Right cardiac atrium (tissue), 5 donors: ENCODE measurements around the gene CYTIP. TPM values are rescaled to one million over a fixed set of nuclear protein-coding genes. Genes with fewer than 3 reads are reported as not detected.
A peak's percentile ranks its signal among the peaks of the same experiment; 100 is the strongest.
"Not testable (repeated sequence)": the region's sequence is repeated elsewhere in the genome, so short reads cannot be mapped to it uniquely, and the experiment has no call there.

Experiments used
- ATAC-seq, 2 donors: fragments of 200-7000 bp; cut with Tn5 transposase; one replicate each; pipeline versions ENCODE4 v1.8.0 to v1.9.1; 2020; ENCODE audit warnings: moderate library complexity in 2 of 2, mild to moderate bottlenecking in 1 of 2
- DNase-seq, 3 donors: peaks; one replicate each; pipeline ENCODE4 v3.0.0-alpha.2; 2020
- H3K27ac ChIP-seq: one replicate; pipeline ENCODE4 v1.5.1; 2013; ENCODE audit warnings: mild to moderate bottlenecking, low read length, control low read depth, moderate library complexity
- H3K27me3 ChIP-seq: one replicate; pipeline ENCODE4 v1.6.1; 2013; ENCODE audit not compliant: control insufficient read depth, insufficient read depth
- H3K4me1 ChIP-seq: one replicate; pipeline ENCODE4 v1.6.1; 2013; ENCODE audit warnings: low read length; ENCODE audit not compliant: control insufficient read depth, insufficient read depth
- H3K4me3 ChIP-seq: one replicate; pipeline ENCODE4 v1.5.1; 2013; ENCODE audit warnings: low read length, control low read depth
- H3K9me3 ChIP-seq: one replicate; pipeline ENCODE4 v1.6.1; 2013; ENCODE audit warnings: low read length; ENCODE audit not compliant: control insufficient read depth
- WGBS: extraction: QIAGEN DNeasy Blood & Tissue Kit; methylation state at CpG from one replicate; pipeline ENCODE4 v1.1.7; 2013; 5-methylcytosine and 5-hydroxymethylcytosine counted together
- intact Hi-C, 4 donors: fragments of 100-400 bp; cut with DNase I; formaldehyde crosslinking; loops; one replicate each; pipeline versions ENCODE4 v1.11.0 to v1.14.0; 2022 to 2023
- polyA plus RNA-seq: library from polyadenylated mRNA; stranded (reverse); fragments of 200-250 nt; gene quantifications from one replicate; pipeline ENCODE4 v1.2.3, GENCODE V29; 2013
- total RNA-seq, 4 donors: library from RNA; stranded (reverse); fragmentation: NEBNext Ultra II Directional; extraction: Animal tissue kit (Norgen Biotek cat#: 25700); gene quantifications; one replicate each; pipeline ENCODE4 v1.2.1, GENCODE V29; 2021
- donor health status: healthy with polysubstance abuse.
- donor health status: DM: no; HTN: yes; CAD: no.
- donor health status: DM: no; HTN: no; CAD: no.
- donor health status: DM: no; HTN: yes; CAD: no; lungs with severe emphysema.
- donor health status: DM: yes; HTN: yes; CAD: no.

CYTIP gene
- total and polyA plus RNA-seq, 5 donors, result 1.3 to 4.2 (median 2.6) TPM

- no peaks in the 10 kb centered on the region for H3K9me3 ChIP-seq
- DNase-seq, result no peak
- no peak overlapping the region for H3K27ac ChIP-seq
- no peak overlapping the region for H3K4me3 ChIP-seq
- H3K27me3 ChIP-seq, result no peaks in the 10 kb centered on the region
- intact Hi-C loops, result no loop called here
- H3K4me1 ChIP-seq, result peaks cover 2% of the 10 kb centered on the region
- WGBS, result 53% methylated on average over 2 of the region's 2 CpGs
- no peak for ATAC-seq
These were observed 22.5 kb downstream of the CYTIP start for GRCh38 chr2:157421331-157421944.

GRCh38 chr2:157420771-157421323 lies 23.0 kb downstream of the CYTIP start:
- 67% methylated on average over 4 of the region's 4 CpGs for WGBS
- Histone ChIP-seq H3K27me3 (no peaks in the 10 kb centered on the region), H3K9me3 (no peaks in the 10 kb centered on the region), H3K4me3 (no peak overlapping the region), H3K27ac (no peak overlapping the region), H3K4me1 (peaks cover 2% of the 10 kb centered on the region)
- intact Hi-C loops, result no loop called here
- DNase-seq, result no peak
- ATAC-seq, result peak; percentile 65

GRCh38 chr2:157419031-157419575 lies 24.8 kb downstream of the CYTIP start:
- no peak overlapping the region for H3K4me3 ChIP-seq
- no peaks in the 10 kb centered on the region for H3K27me3 ChIP-seq
- peaks cover 2% of the 10 kb centered on the region for H3K4me1 ChIP-seq
- ATAC-seq, result no peak
- H3K27ac ChIP-seq, result no peak overlapping the region
- H3K9me3 ChIP-seq, result no peaks in the 10 kb centered on the region
- peak in 2 of 3 donors; percentile 39 to 51 for DNase-seq
- 83% methylated on average over 12 of the region's 12 CpGs for WGBS
- intact Hi-C loops, result no loop called here

- H3K4me3 ChIP-seq, result no peak overlapping the region
- WGBS, result 70% methylated on average over 4 of the region's 4 CpGs
- peaks cover 2% of the 10 kb centered on the region for H3K4me1 ChIP-seq
- no peaks in the 10 kb centered on the region for H3K27me3 ChIP-seq
- intact Hi-C loops, result no loop called here
- no peak for ATAC-seq
- H3K9me3 ChIP-seq, result no peaks in the 10 kb centered on the region
- DNase-seq, result no peak
- no peak overlapping the region for H3K27ac ChIP-seq
These were observed 25.6 kb downstream of the CYTIP start for GRCh38 chr2:157418239-157418641.

- Histone ChIP-seq H3K4me3 (no peak overlapping the region), H3K27me3 (no peaks in the 10 kb centered on the region), H3K9me3 (no peaks in the 10 kb centered on the region), H3K4me1 (no peaks in the 10 kb centered on the region), H3K27ac (no peak overlapping the region)
- peak; percentile 25 to 48 (median 47) for DNase-seq
- WGBS, result 77% methylated on average over 13 of the region's 13 CpGs
- ATAC-seq, result peak; percentile 32 to 38
- intact Hi-C loops, result no loop called here
These were observed 28.2 kb downstream of the CYTIP start for GRCh38 chr2:157415591-157416101.

GRCh38 chr2:157414050-157414449 lies 29.8 kb downstream of the CYTIP start:
- DNase-seq, result no peak
- WGBS, result 70% methylated on average over 1 of the region's 1 CpG
- peak; percentile 54 to 64 for ATAC-seq
- Histone ChIP-seq H3K27me3 (no peaks in the 10 kb centered on the region), H3K4me1 (no peaks in the 10 kb centered on the region), H3K9me3 (no peaks in the 10 kb centered on the region), H3K4me3 (no peak overlapping the region), H3K27ac (no peak overlapping the region)
- intact Hi-C loops, result no loop called here

GRCh38 chr2:157413326-157414035 lies 30.4 kb downstream of the CYTIP start:
- WGBS, result 74% methylated on average over 4 of the region's 4 CpGs
- no peak overlapping the region for H3K4me3 ChIP-seq
- H3K9me3 ChIP-seq, result no peaks in the 10 kb centered on the region
- DNase-seq (no peak), ATAC-seq (peak in 1 of 2 donors; percentile 32)
- intact Hi-C loops, result no loop called here
- no peaks in the 10 kb centered on the region for H3K27me3 ChIP-seq
- H3K27ac ChIP-seq, result no peak overlapping the region
- no peaks in the 10 kb centered on the region for H3K4me1 ChIP-seq

- intact Hi-C loops, result no loop called here
- no peak overlapping the region for H3K27ac ChIP-seq
- 93% methylated on average over 3 of the region's 3 CpGs for WGBS
These were observed 32.1 kb downstream of the CYTIP start for GRCh38 chr2:157411624-157412336.

GRCh38 chr2:157405398-157405797 lies 38.5 kb downstream of the CYTIP start:
- H3K27ac ChIP-seq, DNase-seq, H3K4me1 ChIP-seq, H3K4me3 ChIP-seq, intact Hi-C loops, ATAC-seq, H3K27me3 ChIP-seq, H3K9me3 ChIP-seq: not testable (repeated sequence)

More at GRCh38 chr2:157411624-157412336, 32.1 kb downstream of the CYTIP start:
- no peak overlapping the region for H3K4me3 ChIP-seq
- DNase-seq, result no peak
- no peak for ATAC-seq
- no peaks in the 10 kb centered on the region for H3K27me3 ChIP-seq
- H3K4me1 ChIP-seq, result no peaks in the 10 kb centered on the region
- H3K9me3 ChIP-seq, result no peaks in the 10 kb centered on the region

- Histone ChIP-seq H3K27ac (no peak overlapping the region), H3K4me1 (no peaks in the 10 kb centered on the region), H3K27me3 (no peaks in the 10 kb centered on the region), H3K4me3 (no peak overlapping the region), H3K9me3 (no peaks in the 10 kb centered on the region)
- DNase-seq, result no peak
- ATAC-seq, result no peak
- 70% methylated on average over 2 of the region's 2 CpGs for WGBS
- intact Hi-C loops, result no loop called here
These were observed 39.5 kb downstream of the CYTIP start for GRCh38 chr2:157404363-157404762.
